Hematopoietic multipotent progenitor cell treated with erythropoietin and hydrocortisone succinate and interleukin-3 and kit ligand, for 6 days (in vitro differentiated cells): ENCODE measurements around the gene ANP32B.
"Not testable (repeated sequence)": the region's sequence is repeated elsewhere in the genome, so short reads cannot be mapped to it uniquely, and the experiment has no call there.

Experiments used
- DNase-seq: peaks from one replicate; pipeline ENCODE4 v3.0.0-alpha.2; 2015

The ANP32B gene

DNA sequence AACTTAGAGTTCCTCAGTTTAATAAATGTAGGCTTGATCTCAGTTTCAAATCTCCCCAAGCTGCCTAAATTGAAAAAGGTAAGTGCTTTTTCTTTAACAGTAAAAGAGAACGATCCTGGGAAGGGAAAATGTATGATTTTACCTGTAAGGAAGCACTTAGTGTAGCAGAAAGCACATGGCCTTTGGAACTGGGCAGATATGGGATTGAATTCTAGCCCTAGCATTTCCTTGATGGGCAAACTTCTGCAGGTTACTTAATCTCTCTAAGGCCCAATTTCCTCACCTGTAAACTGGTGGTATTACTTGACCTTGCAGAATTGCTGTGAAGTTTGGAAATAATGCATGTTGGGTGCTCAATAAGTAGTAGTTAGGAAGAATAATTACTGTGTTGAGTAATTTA is 11.6 kb downstream of the ANP32B start:
- DNase-seq, result no peak

DNA sequence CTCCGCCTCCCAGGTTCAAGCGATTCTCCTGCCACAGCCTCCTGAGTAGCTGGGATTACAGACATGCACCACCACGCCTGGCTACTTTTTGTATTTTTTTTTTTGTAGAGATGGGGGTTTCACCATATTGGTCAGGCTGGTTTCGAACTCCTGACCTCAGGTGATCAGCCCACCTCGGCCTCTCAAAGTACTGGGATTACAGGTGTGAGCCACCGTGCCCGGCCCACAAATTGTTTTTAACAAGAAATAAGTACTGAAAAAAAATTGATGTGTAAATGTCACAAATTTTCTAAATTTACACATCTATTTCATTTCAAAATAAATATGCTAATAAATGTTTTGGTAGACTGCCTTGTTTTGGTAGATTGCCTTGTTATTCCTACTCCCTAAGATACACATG is 13.5 kb downstream of the ANP32B start:
- DNase-seq, result not testable (repeated sequence)

DNA sequence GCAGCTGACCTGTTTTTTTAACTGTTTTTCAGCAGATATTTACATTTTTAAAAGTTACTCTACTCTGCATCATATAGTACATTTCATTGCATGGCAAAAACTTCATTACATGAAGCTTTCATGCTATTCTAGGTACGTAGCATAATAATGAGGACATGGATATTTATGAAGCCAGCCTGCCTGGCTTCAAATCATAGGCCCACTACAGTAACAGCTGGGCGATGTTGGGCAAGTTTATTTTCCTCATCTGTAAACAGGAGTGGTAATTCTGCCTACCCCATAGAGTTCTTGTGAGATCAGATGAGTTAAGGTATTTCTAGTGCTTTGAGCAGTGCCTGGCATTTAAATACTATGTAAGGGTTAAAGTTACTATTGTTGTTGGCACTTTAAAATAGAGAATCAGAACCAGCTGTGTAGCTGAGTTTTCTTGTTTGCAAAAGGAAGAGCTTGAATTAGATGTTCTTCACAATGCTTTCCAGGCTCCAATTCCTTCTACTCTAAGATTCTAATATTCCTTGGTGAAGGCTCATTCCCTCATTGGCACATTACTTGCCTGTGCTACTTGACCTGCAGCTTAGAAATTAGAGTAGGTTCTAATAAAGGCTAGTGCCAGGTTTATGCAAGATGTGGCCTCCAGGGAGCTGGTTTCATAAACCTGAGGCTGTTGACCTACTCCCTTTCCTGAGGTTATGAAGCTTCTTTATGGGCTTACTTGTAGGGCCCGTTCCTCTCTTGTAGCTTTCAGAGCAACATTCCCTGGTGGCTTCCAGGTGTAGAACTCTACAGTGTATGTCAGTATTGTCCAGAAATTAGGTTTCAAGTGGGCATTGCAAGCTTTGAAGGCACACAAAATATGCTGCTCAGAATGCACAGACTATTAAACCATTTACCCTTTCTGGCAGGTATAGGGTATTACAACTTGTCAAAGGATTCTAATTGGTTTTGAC is 14.5 kb downstream of the ANP32B start:
- DNase-seq, result no peak

DNA sequence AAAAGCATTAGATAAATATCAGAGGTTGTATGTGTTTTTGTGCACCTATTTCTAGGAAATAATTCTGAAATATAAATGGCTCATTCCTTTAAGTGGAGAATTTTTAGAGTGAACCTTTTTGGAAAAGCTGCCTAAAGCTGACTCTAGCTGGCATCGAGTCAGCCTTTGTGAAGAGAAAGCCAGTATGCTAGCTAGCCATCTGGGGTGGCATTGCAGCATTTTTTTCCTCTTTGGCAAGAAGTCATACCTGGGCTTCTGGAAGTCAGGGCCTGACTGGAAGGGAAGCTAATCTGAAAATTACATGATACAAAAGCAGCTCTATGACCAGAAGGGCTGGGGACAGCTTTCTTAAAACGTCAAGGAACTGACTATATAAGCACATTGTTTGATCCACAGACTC is 19.7 kb downstream of the ANP32B start:
- no peak for DNase-seq

DNA sequence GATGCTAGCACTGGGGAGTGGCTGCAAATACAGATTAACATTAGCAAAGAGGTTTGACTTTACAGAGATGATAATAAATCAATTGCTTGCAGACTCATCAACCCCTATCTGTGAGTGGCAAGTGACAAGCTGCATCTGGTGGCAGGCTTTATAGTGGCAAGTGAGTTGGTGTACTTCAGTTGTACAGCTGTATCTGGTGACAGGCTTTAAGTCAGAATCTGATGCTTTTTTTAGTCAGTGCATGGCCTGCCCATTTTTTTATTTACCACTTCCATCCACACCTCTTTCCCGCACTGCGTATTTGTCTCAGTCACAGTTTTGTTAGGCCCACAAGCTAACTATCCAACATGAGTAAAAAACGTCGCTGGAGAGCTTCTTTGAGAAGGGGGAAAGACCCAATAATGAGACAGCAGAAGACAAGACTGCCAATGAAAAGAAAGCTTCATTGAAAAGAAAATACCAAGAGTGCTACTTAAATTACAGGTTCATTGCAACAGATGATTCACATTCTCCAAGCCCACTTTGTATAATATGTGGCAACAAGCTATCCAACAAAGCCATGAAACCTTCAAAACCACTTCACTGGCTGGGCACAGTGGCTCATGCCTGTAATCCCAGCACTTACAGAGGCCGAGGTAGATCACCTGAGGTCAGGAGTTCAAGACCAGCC is 23.1 kb downstream of the ANP32B start:
- DNase-seq, result peak; percentile 28

DNA sequence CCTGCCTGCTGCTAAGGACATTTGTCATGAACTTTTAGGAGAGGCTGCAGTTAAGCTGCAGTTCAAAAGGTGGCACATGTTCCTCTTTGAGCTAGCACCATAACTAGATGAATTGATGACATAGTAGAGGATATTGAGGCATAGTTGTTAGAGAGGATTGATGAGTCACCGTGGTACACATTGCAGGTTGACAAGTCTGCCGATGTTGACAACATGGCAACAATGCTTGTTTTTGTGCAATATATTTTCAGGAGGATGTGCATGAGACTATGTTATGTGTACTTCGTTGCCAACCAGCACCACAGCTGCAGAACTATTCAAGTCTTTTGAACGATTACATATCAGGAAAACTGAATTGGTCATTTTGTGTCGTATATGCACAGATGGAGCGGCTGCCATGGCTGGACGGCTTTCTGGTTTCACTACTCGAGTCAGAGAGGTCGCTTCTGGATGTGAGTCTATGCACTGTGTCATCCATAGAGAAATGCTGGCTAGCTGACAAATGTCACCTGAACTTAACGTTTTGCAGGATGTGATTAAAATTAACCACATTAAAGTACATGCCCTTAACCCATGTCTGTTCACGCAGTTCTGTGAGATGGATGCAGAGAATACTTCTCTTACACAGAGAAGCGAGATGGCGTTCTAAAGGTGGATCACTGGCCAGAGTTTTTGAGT is 24.2 kb downstream of the ANP32B start:
- peak; percentile 27 for DNase-seq

DNA sequence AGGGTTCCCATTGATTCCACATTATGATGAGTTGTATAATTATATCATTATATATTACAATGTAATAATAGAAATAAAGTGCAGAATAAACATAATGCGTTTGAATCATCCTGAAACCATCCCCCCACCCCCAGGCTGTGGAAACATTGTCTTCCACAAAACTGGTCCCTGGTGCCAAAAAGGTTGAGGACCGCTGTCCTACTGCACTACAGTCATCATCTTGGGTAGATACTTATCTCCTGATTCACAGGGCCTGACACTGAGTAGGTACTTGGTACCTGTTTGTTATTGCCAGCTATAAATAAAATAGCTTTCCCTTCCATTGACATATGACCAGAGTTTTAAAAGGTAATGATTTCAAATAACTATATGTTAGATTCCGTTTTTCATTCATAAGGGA is 25.6 kb downstream of the ANP32B start:
- no peak for DNase-seq

DNA sequence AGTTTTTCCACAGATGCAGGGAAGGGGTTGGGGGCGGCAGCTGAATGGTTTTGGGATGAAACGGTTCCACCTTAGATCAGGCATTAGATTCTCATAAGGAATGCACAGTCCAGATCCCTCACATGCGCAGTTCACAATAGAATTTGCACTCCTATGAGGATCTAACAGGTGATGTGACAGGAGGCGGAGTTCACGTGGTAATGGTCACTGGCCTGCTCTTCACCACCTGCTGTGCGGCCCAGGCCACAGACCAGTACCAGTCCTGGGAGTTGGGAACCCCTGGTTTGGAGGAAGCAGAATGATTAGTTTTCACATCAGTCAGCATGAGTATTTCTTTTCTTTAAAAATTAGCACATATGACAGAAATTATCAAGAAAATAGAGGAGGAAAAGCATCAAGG is 26.3 kb downstream of the ANP32B start:
- DNase-seq, result no peak

DNA sequence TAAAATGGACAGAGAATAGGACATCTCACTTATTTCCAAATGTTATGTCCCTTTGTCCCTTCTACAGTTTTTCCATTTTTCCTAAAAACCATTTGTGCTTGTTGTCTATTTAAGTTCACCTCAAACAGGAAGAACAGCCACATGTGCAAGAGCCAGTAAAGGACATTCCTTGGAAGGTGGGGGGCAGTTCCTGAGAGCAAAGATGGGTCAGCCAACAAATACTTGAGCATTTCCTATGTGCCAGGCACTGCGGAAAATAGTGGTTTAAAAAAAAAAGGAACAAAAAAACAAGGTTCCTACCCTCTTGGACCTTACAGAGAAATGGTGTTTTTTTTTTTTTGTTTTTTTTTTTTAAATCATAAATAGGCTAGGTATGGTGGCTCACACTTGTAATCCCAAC is 26.8 kb downstream of the ANP32B start:
- DNase-seq, result no peak

DNA sequence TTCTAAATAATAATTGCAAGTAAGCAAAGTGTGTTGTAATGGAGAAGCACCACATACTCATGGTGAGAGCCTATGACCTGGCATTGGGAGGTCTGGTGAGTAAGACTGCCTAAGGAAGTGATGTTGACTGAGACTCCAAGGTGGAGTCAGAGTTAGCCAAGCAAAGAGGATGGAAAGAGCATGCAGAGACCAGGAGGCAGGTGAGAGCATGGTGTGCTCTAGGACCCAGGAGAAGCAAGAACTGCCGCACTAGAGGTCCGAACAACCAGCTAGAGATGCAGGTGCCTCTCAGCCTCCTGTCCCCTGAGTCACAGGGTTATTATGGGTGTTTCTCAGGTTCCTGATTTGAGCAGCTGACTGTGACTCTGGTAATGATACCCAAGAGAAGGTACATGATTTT is 27.3 kb downstream of the ANP32B start:
- no peak for DNase-seq

DNA sequence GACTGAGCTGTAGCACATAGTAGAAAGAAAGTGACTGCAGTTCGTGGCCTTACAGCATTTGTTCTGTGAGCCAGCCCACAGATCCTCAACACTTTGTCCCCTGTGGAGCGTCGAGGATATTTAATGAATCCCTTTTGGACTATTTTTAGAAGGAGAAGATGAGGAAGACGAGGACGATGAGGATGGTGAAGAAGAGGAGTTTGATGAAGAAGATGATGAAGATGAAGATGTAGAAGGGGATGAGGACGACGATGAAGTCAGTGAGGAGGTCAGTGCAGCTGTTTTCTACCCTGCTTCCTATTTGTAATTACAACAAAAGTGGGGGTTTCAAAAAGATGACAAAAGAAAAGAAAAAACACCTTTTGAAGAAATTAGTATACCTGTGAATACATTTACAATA is 28.0 kb downstream of the ANP32B start:
- no peak for DNase-seq

DNA sequence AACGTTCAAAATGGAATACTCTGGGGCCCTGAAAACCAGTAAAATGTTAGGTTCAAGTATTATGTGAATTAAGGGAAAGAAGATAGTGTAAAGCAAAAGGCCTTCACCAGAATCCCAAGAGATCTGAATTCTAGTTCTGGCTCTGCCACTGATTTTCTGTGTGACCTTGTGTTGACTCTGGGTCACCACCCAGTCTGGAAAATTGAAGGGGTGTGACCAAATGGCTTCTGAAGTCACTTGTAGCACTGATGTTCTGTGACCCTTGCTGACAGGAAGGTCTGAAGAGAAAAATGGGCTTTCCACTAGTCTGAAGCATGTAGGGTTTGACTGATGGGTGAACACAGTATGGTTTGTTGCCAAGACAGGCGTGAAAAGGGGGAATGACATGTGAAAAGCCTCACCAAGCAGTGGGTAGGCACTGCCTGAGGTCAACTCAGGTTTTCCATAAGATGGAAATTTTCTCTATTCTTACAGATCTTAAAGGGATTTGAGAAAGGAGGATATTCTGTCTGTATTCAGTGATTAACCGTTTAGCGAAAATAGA is 33.1 kb downstream of the ANP32B start:
- DNase-seq, result no peak

DNA sequence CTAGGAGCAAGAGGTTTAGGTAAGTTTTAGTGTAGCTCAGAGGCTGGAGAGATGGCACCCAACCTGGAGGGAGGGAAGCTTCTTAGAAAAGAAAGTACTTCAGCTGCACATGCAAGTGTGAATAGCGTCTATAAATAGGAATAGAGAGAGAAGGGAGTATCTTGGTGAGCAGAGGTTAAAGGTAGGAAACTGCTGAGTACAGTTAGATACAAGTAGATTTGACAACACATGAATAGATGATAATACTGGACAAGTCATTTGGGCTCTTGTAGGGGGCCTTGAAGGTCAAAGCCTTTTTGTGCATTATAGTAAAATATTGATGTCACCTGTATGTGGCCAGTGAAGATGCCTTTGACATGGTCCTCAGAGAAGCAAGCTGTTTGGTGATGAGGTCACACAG is 34.2 kb downstream of the ANP32B start:
- DNase-seq, result no peak

DNA sequence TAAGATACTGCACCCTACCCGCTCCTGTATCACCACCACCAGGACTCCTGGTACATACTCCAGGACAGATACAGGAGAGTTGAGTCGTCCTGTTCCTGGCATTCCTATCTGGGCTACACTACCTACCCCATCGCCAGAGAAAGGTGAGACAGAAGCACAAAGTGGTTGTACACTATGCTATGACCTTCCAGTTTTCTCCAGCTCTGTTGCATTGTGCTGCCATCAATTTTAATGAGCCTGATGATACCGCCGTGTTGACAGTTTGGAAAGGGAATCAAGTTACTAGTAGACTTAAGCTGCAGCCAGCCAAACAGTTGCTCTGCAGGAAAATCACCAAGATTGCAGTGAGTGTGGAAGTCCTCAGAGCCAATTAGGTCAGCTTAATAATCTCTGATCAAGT is 35.2 kb downstream of the ANP32B start:
- no peak for DNase-seq

DNA sequence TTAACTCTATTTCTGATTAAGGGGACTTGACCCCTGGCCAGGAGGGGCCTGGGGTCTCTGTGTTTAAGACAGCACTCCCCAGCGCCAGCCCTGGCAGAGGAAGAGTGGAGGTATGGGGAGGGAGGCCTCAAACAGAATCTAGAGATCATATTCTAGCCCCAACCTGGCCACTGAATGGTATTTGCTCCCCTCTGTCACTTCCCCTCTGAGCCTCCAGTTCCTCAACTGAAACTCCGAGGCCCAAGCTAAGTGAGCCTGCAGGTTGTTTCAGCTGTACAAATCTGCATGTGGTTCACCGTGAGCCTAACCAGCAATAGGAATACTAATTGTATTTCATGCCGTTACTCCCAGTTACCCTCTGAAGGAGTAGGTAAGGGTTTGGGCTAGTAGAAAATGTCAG is 36.0 kb downstream of the ANP32B start:
- DNase-seq, result no peak

DNA sequence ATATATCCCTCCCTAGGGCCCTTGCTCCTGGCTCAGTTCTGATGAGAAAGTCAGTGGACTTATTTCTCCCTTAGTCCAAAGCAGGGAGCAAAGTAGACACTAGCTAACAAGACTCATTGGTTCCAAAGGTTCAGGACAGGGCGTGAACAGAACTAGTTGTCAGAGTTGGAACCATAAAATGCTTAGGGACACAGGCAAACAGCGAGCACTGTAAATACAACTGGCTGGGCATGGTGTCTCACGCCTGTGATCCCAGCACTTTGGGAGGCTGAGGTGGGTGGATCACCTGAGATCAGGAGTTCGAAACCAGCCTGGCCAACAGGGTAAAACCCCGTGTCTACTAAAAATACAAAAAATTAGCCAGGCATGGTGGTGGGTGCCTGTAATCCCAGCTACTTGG is 36.7 kb downstream of the ANP32B start:
- DNase-seq, result not testable (repeated sequence)

DNA sequence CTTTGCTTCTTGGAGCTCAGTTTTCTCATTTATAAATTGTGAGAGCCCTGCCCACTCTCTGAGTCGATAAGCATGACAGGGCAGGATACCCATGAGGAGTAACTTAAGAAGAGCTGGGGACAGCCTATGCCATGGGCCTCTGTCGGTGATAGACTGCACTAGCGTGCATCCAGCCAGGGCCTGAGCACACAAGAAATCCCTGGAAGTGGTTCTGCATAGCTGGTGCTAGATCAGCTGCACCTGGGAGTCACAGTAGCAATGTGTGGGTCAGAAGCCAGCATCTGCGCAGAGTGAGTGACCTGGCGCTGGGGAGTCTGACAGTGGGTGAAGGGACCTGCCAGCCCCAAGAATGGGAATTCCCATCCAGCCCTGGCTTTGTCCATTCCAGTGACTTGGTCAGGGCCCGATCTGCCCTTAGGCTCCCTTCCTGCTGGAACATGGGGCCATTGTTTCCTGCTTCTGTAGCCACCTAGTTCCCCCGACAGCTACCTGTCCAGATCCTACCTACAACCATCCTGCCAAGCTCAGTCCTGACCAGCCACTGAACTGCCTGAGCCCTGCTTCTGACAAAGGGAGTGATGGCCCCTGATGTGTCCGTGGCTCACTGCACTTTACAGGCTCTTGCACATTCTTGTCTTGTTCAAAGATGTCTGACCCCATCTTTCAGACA is 37.5 kb downstream of the ANP32B start:
- no peak for DNase-seq

DNA sequence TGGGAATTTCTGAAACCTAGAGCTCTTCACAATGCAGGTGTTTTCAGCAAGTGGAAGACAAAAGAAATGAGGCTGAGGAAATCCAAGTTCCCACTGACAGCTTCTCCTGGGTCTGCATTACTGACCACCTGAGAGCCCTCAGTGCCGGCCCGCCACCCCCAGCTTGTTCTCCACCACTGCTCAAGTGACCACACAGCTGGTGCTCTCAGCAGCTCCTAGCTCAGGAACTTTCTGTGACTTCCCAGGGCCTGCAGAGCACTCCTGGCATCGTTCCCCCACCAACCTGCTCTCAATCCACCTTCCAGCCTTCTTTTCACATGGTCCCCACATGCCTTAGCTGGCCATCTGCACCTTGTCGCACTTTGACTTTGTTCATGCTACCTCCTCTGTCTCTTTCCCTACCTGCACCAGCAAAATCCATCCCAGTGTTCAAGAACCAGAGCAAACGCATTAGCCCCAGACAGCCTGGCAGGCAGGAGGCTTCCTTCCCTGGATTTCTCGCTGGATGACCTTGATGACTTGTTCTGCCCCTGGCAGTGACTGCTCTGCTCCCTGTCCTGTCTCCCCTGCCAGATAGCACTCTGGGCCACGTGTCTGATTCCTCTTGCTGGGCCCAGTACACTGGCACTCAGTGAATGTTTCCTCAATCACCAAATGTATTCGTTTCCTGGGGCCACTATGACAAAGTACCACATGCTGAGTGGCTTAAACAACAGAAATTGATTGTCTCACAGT is 38.3 kb downstream of the ANP32B start:
- DNase-seq, result no peak

DNA sequence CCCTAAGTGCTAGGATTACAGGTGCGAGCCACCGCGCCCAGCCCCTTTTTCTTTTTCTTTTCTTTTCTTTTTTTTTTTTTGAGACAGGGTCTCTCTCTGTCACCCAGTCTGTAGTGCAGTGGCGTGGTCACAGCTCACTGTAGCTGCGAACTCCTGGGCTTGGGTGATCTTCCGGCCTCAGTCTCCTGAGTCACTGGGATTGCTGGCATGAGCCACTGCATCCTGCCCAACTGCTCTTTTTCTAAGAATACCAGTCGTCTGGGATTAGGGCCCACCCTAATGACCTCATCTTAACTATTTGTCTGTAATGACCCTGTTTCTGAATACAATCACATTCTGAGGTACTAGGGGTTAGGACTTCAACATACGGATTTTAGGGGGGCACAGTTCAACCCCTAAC is 39.3 kb downstream of the ANP32B start:
- DNase-seq, result no peak

DNA sequence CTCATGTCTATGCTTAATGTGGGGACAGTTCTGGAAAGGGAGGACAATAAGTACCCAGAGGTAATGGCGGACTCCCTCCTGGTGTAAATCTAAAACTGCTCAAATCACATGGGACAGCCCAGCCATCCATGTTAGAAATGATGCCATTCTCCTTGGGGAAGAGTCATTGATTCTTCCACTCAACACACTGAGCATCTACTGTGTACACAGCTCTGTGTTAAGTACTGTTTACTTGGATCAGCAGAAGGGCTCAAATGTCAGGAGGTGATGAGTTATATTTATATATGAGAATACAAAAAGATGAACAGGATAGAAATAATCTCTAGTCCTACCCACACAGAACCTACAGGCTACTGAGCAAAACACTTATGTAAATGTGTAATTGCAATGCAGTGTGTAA is 41.6 kb downstream of the ANP32B start:
- DNase-seq, result no peak

DNA sequence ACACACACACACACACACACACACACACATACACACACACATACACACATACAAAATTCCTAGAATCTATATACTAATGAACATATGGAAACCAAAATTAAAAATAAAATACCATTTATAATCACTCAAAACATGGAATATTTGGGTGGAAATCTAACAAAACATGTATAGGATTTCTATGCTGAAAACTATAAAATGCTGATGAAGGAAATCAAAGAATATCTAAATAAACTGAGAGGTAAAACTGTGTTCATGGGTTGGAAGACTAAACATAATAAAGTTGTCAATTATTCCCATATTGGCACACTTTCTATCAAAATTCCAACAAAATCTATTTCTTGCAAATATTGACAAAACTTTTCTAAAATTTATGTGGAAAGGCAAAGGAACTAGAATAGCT is 48.0 kb downstream of the ANP32B start:
- no peak for DNase-seq

DNA sequence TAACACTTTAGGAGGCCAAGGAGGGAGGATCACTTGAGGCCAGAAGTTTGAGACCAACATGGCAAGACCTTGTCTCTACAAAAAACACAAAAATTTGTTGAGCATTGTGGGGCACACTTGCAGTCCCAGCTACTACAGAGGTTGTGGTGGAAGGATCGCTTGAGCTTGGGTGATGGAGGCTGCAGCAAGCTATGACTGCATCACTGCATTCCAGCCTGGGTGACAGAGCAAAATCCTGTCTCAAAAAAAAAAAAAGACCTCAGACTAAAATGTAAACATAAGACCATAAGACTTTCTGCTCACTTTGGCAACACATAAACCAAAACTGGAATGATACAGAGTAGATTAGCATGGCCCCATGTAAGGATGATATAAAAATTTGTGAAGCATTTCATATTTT is 48.8 kb downstream of the ANP32B start:
- DNase-seq, result no peak
